Heart right ventricle (tissue), 16 donors: Measurements from ENCODE around the gene PCIF1. TPM values are rescaled to one million over a fixed set of nuclear protein-coding genes. Genes with fewer than 3 reads are reported as not detected.

Source experiments
- ATAC-seq, 8 donors: fragments of 200-7000 bp; cut with Tn5 transposase; one replicate each; pipeline ENCODE4 v1.9.1; 2020; ENCODE audit warnings: mild to moderate bottlenecking in 8 of 8, moderate library complexity in 8 of 8, moderate number of reproducible peaks in 1 of 8
- DNase-seq, 2 donors: peaks; one replicate each; pipeline ENCODE4 v3.0.0-alpha.2; 2020
- H3K27ac ChIP-seq, 10 donors: fragments of 200-600 bp; sonication (generic) in 2 of 10; one replicate each; pipeline versions ENCODE4 v1.5.0 to v1.8.0; 2020 to 2022; ENCODE audit warnings: mild to moderate bottlenecking in 3 of 10
- H3K27me3 ChIP-seq, 7 donors: fragments of 200-600 bp; one replicate each; pipeline ENCODE4 v1.8.0; 2021 to 2022; ENCODE audit warnings: mild to moderate bottlenecking in 2 of 7
- H3K36me3 ChIP-seq, 9 donors: fragments of 200-600 bp; sonication (generic) in 1 of 9; one replicate each; pipeline versions ENCODE4 v1.5.0 to v1.8.0; 2020 to 2022; ENCODE audit warnings: mild to moderate bottlenecking in 2 of 9
- H3K4me1 ChIP-seq, 9 donors: fragments of 200-600 bp; sonication (generic) in 1 of 9; one replicate each; pipeline versions ENCODE4 v1.5.0 to v1.8.0; 2020 to 2022; ENCODE audit warnings: mild to moderate bottlenecking in 4 of 9
- H3K4me3 ChIP-seq, 10 donors: fragments of 200-600 bp; sonication (generic) in 2 of 10; one replicate each; pipeline versions ENCODE4 v1.5.0 to v1.8.0; 2020 to 2022; ENCODE audit warnings: mild to moderate bottlenecking in 7 of 10, moderate library complexity in 2 of 10
- H3K9me3 ChIP-seq, 11 donors: fragments of 200-600 bp in 10 of 11; sonication (generic) in 2 of 11; one replicate each; pipeline versions ENCODE4 v1.5.0 to v1.8.0; 2013 to 2022; ENCODE audit warnings: mild to moderate bottlenecking in 2 of 11, control low read depth in 1 of 11, moderate library complexity in 1 of 11
- CTCF ChIP-seq, 9 donors: fragments of 200-600 bp; sonication (generic) in 2 of 9; IDR thresholded peaks; one replicate each; pipeline versions ENCODE4 v1.5.0 to v1.8.0; 2021 to 2022; ENCODE audit warnings: antibody characterized with exemption in 9 of 9, mild to moderate bottlenecking in 5 of 9, moderate library complexity in 1 of 9
- WGBS, 2 donors: extraction: QIAGEN DNeasy Blood & Tissue Kit; methylation state at CpG; one replicate each; pipeline ENCODE4 v1.1.7; 2013; ENCODE audit warnings: inconsistent platforms in 1 of 2; 5-methylcytosine and 5-hydroxymethylcytosine counted together
- intact Hi-C, 10 donors: fragments of 100-400 bp; cut with DNase I; formaldehyde crosslinking; loops; one replicate each; pipeline versions ENCODE4 v1.11.1 to v1.14.2; 2022
- polyA plus RNA-seq, 2 donors: library from polyadenylated mRNA; stranded (reverse); fragments of 200-250 nt; gene quantifications; one replicate each; pipeline ENCODE4 v1.2.3, GENCODE V29; 2013
- total RNA-seq, 10 donors: library from RNA; stranded (reverse); fragmentation: NEBNext Ultra II Directional in 3 of 10; extraction: Animal tissue kit (Norgen Biotek cat#: 25700) in 3 of 10; gene quantifications; one replicate each; pipeline versions ENCODE4 v1.2.1 to v1.2.4, GENCODE V29; 2021 to 2023
- donor health status: Arrhythmogenic right ventricular cardiomyopathy.
- donor health status: ischemic (EF 13 %, LVEDD 7.1; RV severe dilation, severe dysfunction).
- donor health status: healthy with polysubstance abuse.
- donor health status: DM: no; HTN: yes; CAD: no.
- donor health status: DM: no; HTN: no; CAD: no.
- donor health status: ischemic (EF 25% LVEDD 6.9; RV normal size, moderate dysfunction).
- donor health status: ischemic (EF 25% LVEDD 5.7; RV mildly dilated, moderate dysfunction).
- donor health status: healthy.
- donor health status: DM: yes; HTN: yes; CAD: no.
- donor health status: Ischemic cardiomyopathy.
- donor health status: ischemic (EF 35%, LVEDD 5.7; RV mildly dilated, moderate dysfunction).
- donor health status: nonischemic (EF 11% LVEDD 7.7; RV severe dilation, severe dysfunction).
- donor health status: DM: yes; HTN: yes; CAD: no.
- donor health status: PGD.
- donor health status: ischemic (EF 29% LVEDD 5.4; RV normal size, mild dysfunction).
- donor health status: nonischemic (EF 23%, LVEDD 6.1; RV moderate dilation, normal function).

PCIF1 gene
- total and polyA plus RNA-seq, 12 donors, result 20.8 to 33.1 (median 27.4) TPM

- peak overlapping the region in 1 of 10 donors; percentile 81 for H3K4me3 ChIP-seq
- H3K36me3 ChIP-seq, result peaks cover 0 to 59% (median 38%) of the 10 kb centered on the region in 9 donors
- DNase-seq, result no peak
- H3K27ac ChIP-seq, result peak overlapping the region in 3 of 10 donors; percentile 26 to 99 (median 31)
- TF ChIP-seq CTCF (IDR thresholded peaks at IDR 0.05), result no peak
- no peak for ATAC-seq
- H3K9me3 ChIP-seq, result no peaks in the 10 kb centered on the region
- WGBS, 2 donors, result 80 to 88% methylated on average over 14 of the region's 14 CpGs
- intact Hi-C loops, result loop anchor here in 6 of 10 donors (5.0 to 10.0 kb wide), 6 partner anchors 74 to 164 kb away; partner anchors contain the start of genes TNNC2 (in 4 of the 6), CTSA (in 2 of the 6), NEURL2 (in 2 of the 6) and SNX21 (in 1 of the 6)
- H3K27me3 ChIP-seq, result no peaks in the 10 kb centered on the region
- peaks cover 0 to 39% (median 22%) of the 10 kb centered on the region in 9 donors for H3K4me1 ChIP-seq
Measured at GRCh38 chr20:45968801-45969711, 34.6 kb downstream of the PCIF1 start.

GRCh38 chr20:45969712-45970634 is 35.5 kb downstream of the PCIF1 start:
- Histone ChIP-seq H3K36me3 (peaks cover 0 to 50% (median 31%) of the 10 kb centered on the region in 9 donors), H3K27me3 (no peaks in the 10 kb centered on the region), H3K27ac (peak overlapping the region in 6 of 10 donors; percentile 98 to 100 (median 99)), H3K9me3 (no peaks in the 10 kb centered on the region), H3K4me1 (peaks cover 0 to 39% (median 22%) of the 10 kb centered on the region in 9 donors), H3K4me3 (peak overlapping the region in 7 of 10 donors; percentile 63 to 95 (median 86))
- intact Hi-C loops, result loop anchor here in 8 of 10 donors (2.0 to 10.0 kb wide), 9 partner anchors 35 to 165 kb away; partner anchors contain the start of genes TNNC2 (in 4 of the 8), CTSA (in 3 of the 8), NEURL2 (in 3 of the 8) and SNX21 (in 2 of the 8)
- peak; percentile 24 to 68 (median 59) for TF ChIP-seq CTCF (IDR thresholded peaks at IDR 0.05)
- 49 to 53% methylated on average over 6 of the region's 6 CpGs for WGBS, 2 donors
- DNase-seq, result no peak
- ATAC-seq, result no peak

- peaks cover 0 to 39% (median 22%) of the 10 kb centered on the region in 9 donors for H3K4me1 ChIP-seq
- peak overlapping the region; percentile 63 to 99 (median 88) for H3K4me3 ChIP-seq
- DNase-seq (peak in 1 of 2 donors; percentile 48), ATAC-seq (peak; percentile 0 to 19 (median 0))
- 12 to 15% methylated on average over 33 to 34 of the region's 34 CpGs for WGBS, 2 donors
- H3K27me3 ChIP-seq, result no peaks in the 10 kb centered on the region
- intact Hi-C loops, result loop anchor here in 2 of 10 donors (1.0 to 10.0 kb wide), 5 partner anchors 36 to 136 kb away; partner anchors contain the start of genes CTSA (in 1 of the 2), NCOA5 (in 1 of the 2), NEURL2 (in 1 of the 2) and PCIF1 (in 1 of the 2)
- peaks cover 0 to 41% (median 24%) of the 10 kb centered on the region in 9 donors for H3K36me3 ChIP-seq
- TF ChIP-seq CTCF (IDR thresholded peaks at IDR 0.05), result no peak
- peak overlapping the region; percentile 96 to 100 (median 99) for H3K27ac ChIP-seq
- H3K9me3 ChIP-seq, result no peaks in the 10 kb centered on the region
Measured at GRCh38 chr20:45970646-45971424, 36.4 kb downstream of the PCIF1 start.
